A673 (cell line): ENCODE results near the gene TMEM109. TPM values are rescaled to one million over a fixed set of nuclear protein-coding genes. Genes with fewer than 3 reads are reported as not detected.

Experiments
- BruUV-seq: library from RNA; stranded (reverse); fragments of 400-500 nt; replicated peaks from 2 replicates; lab custom pipeline; 2021; lab: Mats Ljungman, UMichigan
- CTCF ChIA-PET: fragments of 300-600 bp; sonication (Branson Sonifier 250); formaldehyde crosslinking; loops from one replicate; lab custom pipeline; 2022; ENCODE audit warnings: antibody characterized with exemption; lab: Charles Lee
- POLR2A ChIA-PET: fragments of 300-600 bp; sonication (Branson Sonifier 250); formaldehyde crosslinking; loops from one replicate; lab custom pipeline; 2022; ENCODE audit warnings: antibody characterized with exemption; ENCODE audit not compliant: low non-redundant PET; lab: Charles Lee
- DNase-seq: peaks from one replicate; pipeline ENCODE4 v3.0.0-alpha.2; 2015; ENCODE audit warnings: low spot score
- H3K27ac ChIP-seq: fragments of 200-600 bp; sonication (generic); 2 replicates; pipeline ENCODE4 v1.5.1; 2016; ENCODE audit warnings: mixed run types, low read depth, mild to moderate bottlenecking, mixed read lengths, antibody characterized with exemption, low read length; ENCODE audit not compliant: poor library complexity, severe bottlenecking
- H3K27me3 ChIP-seq: fragments of 200-600 bp; sonication (generic); replicated peaks from 2 replicates; pipeline ENCODE4 v1.6.1; 2017; ENCODE audit warnings: mixed run types, low read depth, mild to moderate bottlenecking, mixed read lengths, antibody characterized with exemption, low read length; ENCODE audit not compliant: insufficient read depth, poor library complexity
- H3K36me3 ChIP-seq: fragments of 200-600 bp; sonication (generic); 2 replicates; pipeline ENCODE4 v1.6.1; 2016; ENCODE audit warnings: mixed run types, mild to moderate bottlenecking, mixed read lengths, antibody characterized with exemption, low read length; ENCODE audit not compliant: insufficient read depth, poor library complexity, severe bottlenecking
- H3K4me1 ChIP-seq: fragments of 200-600 bp; sonication (generic); 2 replicates; pipeline ENCODE4 v1.6.1; 2017; ENCODE audit warnings: mixed run types, mild to moderate bottlenecking, mixed read lengths, antibody characterized with exemption, low read length; ENCODE audit not compliant: insufficient read depth, poor library complexity, severe bottlenecking
- H3K4me3 ChIP-seq: fragments of 200-600 bp; sonication (generic); 2 replicates; pipeline ENCODE4 v1.5.1; 2016; ENCODE audit warnings: low read depth, mixed run types, mild to moderate bottlenecking, mixed read lengths, low read length; ENCODE audit not compliant: poor library complexity, severe bottlenecking
- H3K9me3 ChIP-seq: fragments of 200-600 bp; sonication (generic); 2 replicates; pipeline ENCODE4 v1.6.1; 2016; ENCODE audit warnings: mixed run types, low read depth, mild to moderate bottlenecking, mixed read lengths, antibody characterized with exemption, low read length; ENCODE audit not compliant: poor library complexity, severe bottlenecking
- EZH2 ChIP-seq: fragments of 200-600 bp; sonication (generic); IDR thresholded peaks from 2 replicates; pipeline ENCODE4 v1.6.1; 2017; ENCODE audit warnings: borderline replicate concordance, low read depth, mild to moderate bottlenecking, mixed read lengths, antibody characterized with exemption, low read length; ENCODE audit not compliant: poor library complexity, severe bottlenecking
- intact Hi-C: fragments of 100-400 bp; cut with micrococcal nuclease; formaldehyde crosslinking; loops from one replicate; pipeline ENCODE4 v1.10.0; 2022; ENCODE audit not compliant: unreplicated experiment
- total RNA-seq: library from RNA; stranded (reverse); gene quantifications from 2 replicates; pipeline ENCODE4 v1.2.3, GENCODE V29; 2021
- TF ChIP-seq, protein P1 (sequence below): fragments of 300-800, 200-600 bp; sonication (generic); conservative IDR thresholded peaks from 2 replicates; pipeline ENCODE4 v1.5.1; 2017; ENCODE audit warnings: low read depth, mild to moderate bottlenecking, antibody characterized with exemption, low read length, moderate library complexity, mixed read lengths

The TMEM109 gene
- total RNA-seq, 1 experiment from 2014 or later = 169 TPM

DNA sequence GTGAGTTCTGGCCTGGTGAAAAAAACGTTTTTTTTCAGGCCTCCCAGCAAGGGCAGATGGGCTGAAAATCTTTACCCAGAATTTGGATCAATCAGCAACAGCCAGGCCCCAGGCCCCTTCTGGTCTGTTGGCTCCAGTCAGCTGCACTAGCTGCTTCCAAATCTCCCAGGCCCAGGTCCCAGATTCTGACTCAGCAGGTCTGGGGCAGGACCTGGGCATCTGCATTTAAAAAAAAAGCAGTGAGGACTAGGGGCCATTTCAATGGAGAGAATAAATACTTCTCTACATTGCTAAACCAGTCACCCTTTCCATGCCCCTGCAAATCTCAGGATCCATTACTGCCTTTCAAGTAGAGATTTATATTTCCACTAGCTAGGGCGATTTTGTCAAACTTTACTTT is 33.7 kb downstream of the TMEM109 start:
- BruUV-seq = no TSS peak
- CTCF ChIA-PET = no interaction called here
- no peaks in the 10 kb centered on the region for H3K4me1 ChIP-seq
- H3K27ac ChIP-seq = no peak overlapping the region
- no peak for DNase-seq
- no peaks in the 10 kb centered on the region for H3K9me3 ChIP-seq
- intact Hi-C loops = no loop called here
- H3K36me3 ChIP-seq = no peaks in the 10 kb centered on the region
- H3K27me3 ChIP-seq = no peaks in the 10 kb centered on the region
- POLR2A ChIA-PET = no interaction called here
- TF ChIP-seq, protein P1, sequence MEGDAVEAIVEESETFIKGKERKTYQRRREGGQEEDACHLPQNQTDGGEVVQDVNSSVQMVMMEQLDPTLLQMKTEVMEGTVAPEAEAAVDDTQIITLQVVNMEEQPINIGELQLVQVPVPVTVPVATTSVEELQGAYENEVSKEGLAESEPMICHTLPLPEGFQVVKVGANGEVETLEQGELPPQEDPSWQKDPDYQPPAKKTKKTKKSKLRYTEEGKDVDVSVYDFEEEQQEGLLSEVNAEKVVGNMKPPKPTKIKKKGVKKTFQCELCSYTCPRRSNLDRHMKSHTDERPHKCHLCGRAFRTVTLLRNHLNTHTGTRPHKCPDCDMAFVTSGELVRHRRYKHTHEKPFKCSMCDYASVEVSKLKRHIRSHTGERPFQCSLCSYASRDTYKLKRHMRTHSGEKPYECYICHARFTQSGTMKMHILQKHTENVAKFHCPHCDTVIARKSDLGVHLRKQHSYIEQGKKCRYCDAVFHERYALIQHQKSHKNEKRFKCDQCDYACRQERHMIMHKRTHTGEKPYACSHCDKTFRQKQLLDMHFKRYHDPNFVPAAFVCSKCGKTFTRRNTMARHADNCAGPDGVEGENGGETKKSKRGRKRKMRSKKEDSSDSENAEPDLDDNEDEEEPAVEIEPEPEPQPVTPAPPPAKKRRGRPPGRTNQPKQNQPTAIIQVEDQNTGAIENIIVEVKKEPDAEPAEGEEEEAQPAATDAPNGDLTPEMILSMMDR = no peak
- TF ChIP-seq EZH2 = no peak
- H3K4me3 ChIP-seq = no peak overlapping the region

DNA sequence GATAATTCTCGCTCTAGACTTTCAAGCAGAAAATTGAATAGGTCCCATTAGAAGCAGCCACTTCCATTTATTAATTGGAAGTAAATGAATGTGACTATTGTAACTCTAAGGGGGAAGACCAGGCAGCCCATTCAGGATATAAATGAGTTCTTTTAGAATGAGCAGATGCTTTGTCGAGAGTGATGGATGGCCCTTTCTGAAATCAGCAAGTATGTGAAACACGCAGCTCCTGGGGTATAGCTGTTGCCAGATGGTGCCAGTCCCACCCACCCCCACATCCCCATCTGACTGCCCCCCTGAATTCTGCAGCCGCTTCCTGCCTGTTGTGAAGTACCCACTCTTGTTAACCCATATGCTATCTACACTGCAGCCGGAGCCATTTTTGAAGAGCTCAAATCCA is 34.3 kb downstream of the TMEM109 start:
- BruUV-seq = no TSS peak
- intact Hi-C loops = no loop called here

DNA sequence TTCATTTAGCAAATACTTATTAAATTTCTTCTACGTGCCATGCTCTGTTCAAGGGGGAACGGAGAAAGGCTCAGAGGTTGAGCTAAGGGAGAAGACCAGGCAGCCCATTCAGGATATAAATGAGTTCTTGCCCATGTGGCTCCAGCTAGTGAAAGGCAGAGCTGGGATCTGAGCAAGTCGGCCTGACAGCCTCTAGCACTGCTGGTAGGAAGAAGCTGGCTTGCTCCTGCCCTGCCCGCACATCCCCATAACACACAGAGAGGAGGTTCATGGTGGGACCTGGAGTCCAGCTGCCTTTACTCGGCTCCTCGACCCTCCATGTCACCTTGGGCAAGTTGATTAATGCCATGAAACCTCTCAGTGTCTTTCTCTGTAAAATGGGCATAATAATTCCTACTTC is 36.1 kb downstream of the TMEM109 start:
- ChIA-PET POLR2A (no interaction called here), CTCF (no interaction called here)
- no peaks in the 10 kb centered on the region for H3K27me3 ChIP-seq
- BruUV-seq = no TSS peak
- H3K9me3 ChIP-seq = no peaks in the 10 kb centered on the region
- no peak overlapping the region for H3K4me3 ChIP-seq
- intact Hi-C loops = no loop called here
- TF ChIP-seq EZH2 = no peak
- TF ChIP-seq, protein P1 = no peak
- H3K4me1 ChIP-seq = no peaks in the 10 kb centered on the region
- H3K27ac ChIP-seq = no peak overlapping the region
- no peak for DNase-seq
- no peaks in the 10 kb centered on the region for H3K36me3 ChIP-seq

More for the DNA sequence above, 34.3 kb downstream of the TMEM109 start:
- POLR2A ChIA-PET = no interaction called here
- CTCF ChIA-PET = no interaction called here
- H3K9me3 ChIP-seq = no peaks in the 10 kb centered on the region
- no peak overlapping the region for H3K27ac ChIP-seq
- no peaks in the 10 kb centered on the region for H3K27me3 ChIP-seq
- no peak overlapping the region for H3K4me3 ChIP-seq
- H3K4me1 ChIP-seq = no peaks in the 10 kb centered on the region
- no peaks in the 10 kb centered on the region for H3K36me3 ChIP-seq
- no peak for DNase-seq
- TF ChIP-seq, protein P1 = no peak
- TF ChIP-seq EZH2 = no peak
